Stimulated activated CD8-positive, alpha-beta memory T cell treated with anti-CD3 and anti-CD28 coated beads, Interleukin-7, amount 100 ng/mL, for 24 hours (primary cell): ENCODE measurements around the gene CHD9.

Experiments used
- DNase-seq: peaks from one replicate; pipeline ENCODE4 v3.0.0-alpha.2; 2020; ENCODE audit warnings: low read depth

Gene CHD9

DNA sequence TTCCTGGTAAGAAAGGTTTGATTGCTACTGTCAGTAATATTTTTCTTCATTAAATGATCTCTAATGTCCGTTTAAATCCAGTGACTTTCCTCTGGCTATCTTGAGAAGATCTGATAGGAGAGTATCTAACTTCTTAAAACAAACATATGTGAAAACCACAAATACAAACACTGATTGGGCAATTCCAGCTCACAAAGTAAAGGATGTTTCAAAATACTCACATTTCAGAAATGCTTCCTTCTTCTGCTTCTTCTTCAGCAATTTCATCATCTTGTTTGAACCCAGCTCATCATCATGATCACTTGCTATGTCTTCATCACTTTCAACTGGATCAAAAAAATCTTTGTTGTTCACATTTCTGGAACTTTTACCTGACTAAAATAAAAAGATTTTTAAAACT is 315.1 kb downstream of the CHD9 start:
- DNase-seq = no peak

DNA sequence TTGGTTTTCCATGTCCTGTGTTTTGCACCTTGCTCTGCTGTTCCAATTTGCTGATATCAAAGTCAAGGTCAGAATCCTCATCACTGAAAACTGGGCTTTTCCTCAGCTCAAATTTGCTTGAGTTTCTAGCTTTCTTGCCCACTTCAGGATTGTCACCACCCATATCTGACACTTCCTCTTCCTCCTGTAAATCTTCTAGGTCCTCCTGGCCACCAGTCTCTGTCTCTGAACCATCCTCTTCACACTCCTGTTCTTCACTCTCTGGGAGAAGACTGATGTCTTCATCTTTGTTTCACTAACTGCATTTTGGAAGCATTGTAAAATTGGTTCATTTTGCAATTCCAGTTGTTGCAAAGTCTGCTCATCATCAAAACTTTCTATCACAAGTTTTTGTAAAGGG is 316.0 kb downstream of the CHD9 start:
- no peak for DNase-seq

DNA sequence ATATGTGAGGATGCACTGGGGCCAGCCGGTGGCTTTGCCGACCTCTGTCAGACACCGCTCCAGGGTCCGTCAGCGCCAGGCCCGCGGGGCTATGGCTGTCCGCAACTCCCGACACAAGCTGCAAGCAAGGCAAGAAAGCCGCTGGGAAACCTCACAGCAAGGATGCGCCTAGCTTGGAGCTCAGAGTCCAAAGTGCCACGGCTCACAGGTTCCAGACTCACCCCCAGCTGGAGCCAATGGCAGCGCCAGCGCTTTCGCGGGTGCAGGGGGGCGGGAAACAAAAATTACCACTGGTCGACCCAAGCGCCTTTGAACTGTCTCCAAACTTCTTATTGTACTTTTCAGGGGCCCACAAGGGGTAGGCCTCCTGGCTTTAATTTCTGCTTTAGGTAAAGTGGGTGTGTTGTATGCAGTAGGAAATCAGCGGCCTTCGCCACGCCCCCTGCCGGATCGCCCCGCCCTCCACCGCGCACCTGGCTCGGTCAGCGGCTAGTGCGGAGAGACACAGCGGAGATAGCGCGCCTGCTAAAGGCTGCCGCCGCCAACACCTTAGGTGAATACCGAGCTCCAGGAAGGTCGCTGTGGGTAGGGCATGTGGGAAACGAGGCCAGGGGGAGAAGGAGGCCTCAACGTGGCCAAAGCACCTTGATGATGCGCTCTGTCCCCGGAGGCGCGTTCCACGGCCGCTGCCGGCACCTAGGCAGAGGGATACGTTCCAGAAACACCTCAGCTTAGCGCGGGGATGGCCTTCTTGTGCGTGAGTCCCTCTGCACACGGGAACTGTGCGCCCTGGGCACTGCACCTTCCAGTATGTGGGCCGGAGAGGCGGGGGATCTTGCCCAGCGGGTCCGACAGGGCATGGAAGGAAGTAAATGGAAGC is 318.4 kb downstream of the CHD9 start:
- DNase-seq = peak; percentile 55

DNA sequence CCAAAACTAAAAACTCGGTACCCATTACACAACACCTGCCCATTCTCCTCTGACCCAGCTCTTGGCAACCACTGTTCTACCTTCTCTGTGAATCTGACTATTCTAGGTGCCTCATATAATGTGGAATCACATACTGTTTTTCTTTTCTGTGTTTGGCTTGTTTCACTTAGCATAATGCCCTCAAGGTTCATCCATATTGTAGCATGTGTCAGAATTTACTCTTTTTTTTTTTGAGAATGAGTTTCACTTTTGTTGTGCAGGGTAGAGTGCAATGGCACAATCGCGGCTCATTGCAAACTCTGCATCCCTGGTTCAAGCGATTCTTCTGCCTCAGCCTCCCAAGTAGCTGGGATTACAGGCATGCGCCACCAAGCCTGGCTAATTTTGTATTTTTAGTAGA is 320.0 kb downstream of the CHD9 start:
- no peak for DNase-seq

DNA sequence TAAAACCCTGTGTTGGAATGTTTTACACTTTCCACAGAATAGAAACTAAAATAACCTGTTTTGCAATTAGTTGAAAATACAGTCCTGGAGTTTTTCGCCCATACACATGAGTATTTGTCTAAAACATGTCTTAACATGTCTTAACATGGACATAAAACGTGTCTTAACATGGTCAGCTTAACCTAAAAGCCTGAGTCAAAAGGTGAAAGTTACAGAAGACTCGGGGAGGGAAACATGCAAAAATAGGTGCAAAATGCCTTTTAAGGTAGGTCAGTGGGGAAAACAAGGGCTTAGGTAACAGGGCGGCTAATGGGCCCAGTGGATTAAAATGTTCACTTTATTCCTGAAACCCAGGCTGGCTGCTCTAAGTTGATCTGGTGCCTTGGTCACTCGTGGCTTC is 323.3 kb downstream of the CHD9 start:
- no peak for DNase-seq
